CD4-positive, alpha-beta T cell treated with Interferon alpha-2 for 1 hour (primary cell): ENCODE results near the gene C1orf94.

Experiments
- DNase-seq, 2 donors: peaks; one replicate each; pipeline ENCODE4 v3.0.0-alpha.2; 2020 to 2022

The C1orf94 gene

GRCh38 chr1:34176830-34177603 lies at the start of gene C1orf94:
Gene C1orf94 (plus strand): TSS chr1:34176907. CDS start chr1:34177790, 883 bp downstream.
- no peak for DNase-seq

- no peak for DNase-seq
These were observed 49.4 kb upstream of the C1orf94 start for GRCh38 chr1:34127006-34128000.

GRCh38 chr1:34128186-34128889 lies 48.4 kb upstream of the C1orf94 start:
- no peak for DNase-seq

GRCh38 chr1:34129630-34130029 lies 47.1 kb upstream of the C1orf94 start:
- DNase-seq: no peak

GRCh38 chr1:34130306-34130705 lies 46.4 kb upstream of the C1orf94 start:
- DNase-seq: no peak

- no peak for DNase-seq
These were observed 45.1 kb upstream of the C1orf94 start for GRCh38 chr1:34131396-34132160.

- no peak for DNase-seq
These were observed 44.6 kb upstream of the C1orf94 start for GRCh38 chr1:34132161-34132420.

- DNase-seq: no peak
These were observed 39.3 kb upstream of the C1orf94 start for GRCh38 chr1:34137411-34137810.

- DNase-seq: no peak
These were observed 36.6 kb upstream of the C1orf94 start for GRCh38 chr1:34140011-34140676.

- no peak for DNase-seq
These were observed 32.7 kb upstream of the C1orf94 start for GRCh38 chr1:34143975-34144374.

- no peak for DNase-seq
These were observed 31.9 kb upstream of the C1orf94 start for GRCh38 chr1:34144766-34145165.

- no peak for DNase-seq
These were observed 29.4 kb upstream of the C1orf94 start for GRCh38 chr1:34147301-34147700.

- no peak for DNase-seq
These were observed 27.2 kb upstream of the C1orf94 start for GRCh38 chr1:34149501-34149900.

- DNase-seq: no peak
These were observed 23.5 kb upstream of the C1orf94 start for GRCh38 chr1:34153246-34153645.

GRCh38 chr1:34155860-34156259 lies 20.8 kb upstream of the C1orf94 start:
- DNase-seq: no peak

- DNase-seq: no peak
These were observed 20.0 kb upstream of the C1orf94 start for GRCh38 chr1:34156739-34157138.

GRCh38 chr1:34162852-34163766 lies 13.6 kb upstream of the C1orf94 start:
- no peak for DNase-seq

GRCh38 chr1:34163792-34164731 lies 12.6 kb upstream of the C1orf94 start:
- DNase-seq: no peak

GRCh38 chr1:34164771-34165391 lies 11.8 kb upstream of the C1orf94 start, which contains the start of gene CSMD2:
Gene CSMD2 (minus strand): TSS chr1:34165230. CDS start chr1:34165097, 133 bp downstream.
- no peak for DNase-seq
